ENCODE data around the gene NPTN.

NPTN gene

GRCh38 chr15:73608475-73608874, 24.7 kb downstream of the NPTN start:
- Histone ChIP-seq H3K4me3 (ENCODE audit: severe bottlenecking) (no peak overlapping the region), H3K9me3 (ENCODE audit: severe bottlenecking) (no peaks in the 10 kb centered on the region), H3K27me3 (ENCODE audit: insufficient read depth, poor library complexity, severe bottlenecking) (no peaks in the 10 kb centered on the region), H3K36me3 (ENCODE audit: low read depth) (peaks cover 8% of the 10 kb centered on the region), H3K4me1 (ENCODE audit: insufficient read depth, poor library complexity, severe bottlenecking) (no peaks in the 10 kb centered on the region), H3K27ac (ENCODE audit: poor library complexity, severe bottlenecking) (no peak overlapping the region)
- DNase-seq (ENCODE audit: low spot score) (no peak), ATAC-seq (ENCODE audit: low read depth) (no peak)
- no peak for TF ChIP-seq CTCF (IDR thresholded peaks at IDR 0.05; ENCODE audit: poor library complexity, severe bottlenecking)

GRCh38 chr15:73607843-73608242, 25.3 kb downstream of the NPTN start:
- ATAC-seq (ENCODE audit: low read depth) (no peak), DNase-seq (ENCODE audit: low spot score) (no peak)
- Histone ChIP-seq H3K4me1 (ENCODE audit: insufficient read depth, poor library complexity, severe bottlenecking) (peaks cover 4% of the 10 kb centered on the region), H3K4me3 (ENCODE audit: severe bottlenecking) (no peak overlapping the region), H3K27me3 (ENCODE audit: insufficient read depth, poor library complexity, severe bottlenecking) (no peaks in the 10 kb centered on the region), H3K9me3 (ENCODE audit: severe bottlenecking) (no peaks in the 10 kb centered on the region), H3K36me3 (ENCODE audit: low read depth) (peaks cover 8% of the 10 kb centered on the region), H3K27ac (ENCODE audit: poor library complexity, severe bottlenecking) (no peak overlapping the region)
- no peak for TF ChIP-seq CTCF (IDR thresholded peaks at IDR 0.05; ENCODE audit: poor library complexity, severe bottlenecking)

- Histone ChIP-seq H3K36me3 (ENCODE audit: low read depth) (peaks cover 8% of the 10 kb centered on the region), H3K9me3 (ENCODE audit: severe bottlenecking) (no peaks in the 10 kb centered on the region), H3K27me3 (ENCODE audit: insufficient read depth, poor library complexity, severe bottlenecking) (no peaks in the 10 kb centered on the region), H3K4me1 (ENCODE audit: insufficient read depth, poor library complexity, severe bottlenecking) (peaks cover 9% of the 10 kb centered on the region), H3K4me3 (ENCODE audit: severe bottlenecking) (no peak overlapping the region), H3K27ac (ENCODE audit: poor library complexity, severe bottlenecking) (no peak overlapping the region)
- TF ChIP-seq CTCF (IDR thresholded peaks at IDR 0.05; ENCODE audit: poor library complexity, severe bottlenecking), result no peak
- ATAC-seq (ENCODE audit: low read depth) (no peak), DNase-seq (ENCODE audit: low spot score) (no peak)
Observed at GRCh38 chr15:73607405-73607804, 25.8 kb downstream of the NPTN start.

- H3K27ac ChIP-seq (ENCODE audit: poor library complexity, severe bottlenecking), result no peak overlapping the region
Observed at GRCh38 chr15:73605759-73606436, 27.3 kb downstream of the NPTN start.

More at GRCh38 chr15:73605759-73606436, 27.3 kb downstream of the NPTN start:
- peaks cover 24% of the 10 kb centered on the region for H3K4me1 ChIP-seq (ENCODE audit: insufficient read depth, poor library complexity, severe bottlenecking)
- ATAC-seq (ENCODE audit: low read depth) (no peak), DNase-seq (ENCODE audit: low spot score) (no peak)
- no peak for TF ChIP-seq CTCF (IDR thresholded peaks at IDR 0.05; ENCODE audit: poor library complexity, severe bottlenecking)
- H3K9me3 ChIP-seq (ENCODE audit: severe bottlenecking), result no peaks in the 10 kb centered on the region
- no peaks in the 10 kb centered on the region for H3K27me3 ChIP-seq (ENCODE audit: insufficient read depth, poor library complexity, severe bottlenecking)
- peaks cover 8% of the 10 kb centered on the region for H3K36me3 ChIP-seq (ENCODE audit: low read depth)
- H3K4me3 ChIP-seq (ENCODE audit: severe bottlenecking), result no peak overlapping the region
